HuH-7 (cell line): Measurements from ENCODE around the gene PRKACA.

Source experiments
- DNase-seq: peaks from one replicate; pipeline ENCODE4 v3.0.0; 2011; ENCODE audit warnings: low spot score

PRKACA gene

GRCh38 chr19:14116525-14116917 is 1.0 kb downstream of the PRKACA start:
- DNase-seq = no peak

- no peak for DNase-seq
Observed at GRCh38 chr19:14115756-14116155, 1.8 kb downstream of the PRKACA start.

- DNase-seq = peak; percentile 59
Observed at GRCh38 chr19:14114854-14115253, 2.7 kb downstream of the PRKACA start.

GRCh38 chr19:14114439-14114838 is 3.1 kb downstream of the PRKACA start:
- DNase-seq = no peak

GRCh38 chr19:14113762-14114414 is 3.7 kb downstream of the PRKACA start:
- no peak for DNase-seq

- DNase-seq = no peak
Observed at GRCh38 chr19:14112809-14113385, 4.7 kb downstream of the PRKACA start.

- DNase-seq = no peak
Observed at GRCh38 chr19:14112051-14112808, 5.3 kb downstream of the PRKACA start.

GRCh38 chr19:14111486-14111885 is 6.1 kb downstream of the PRKACA start:
- DNase-seq = no peak

GRCh38 chr19:14110650-14111049 is 6.9 kb downstream of the PRKACA start:
- DNase-seq = no peak

- no peak for DNase-seq
Observed at GRCh38 chr19:14107581-14108461, 9.7 kb downstream of the PRKACA start.

GRCh38 chr19:14106840-14107239 is 10.7 kb downstream of the PRKACA start:
- DNase-seq = no peak

GRCh38 chr19:14105680-14106079 is 11.9 kb downstream of the PRKACA start:
- DNase-seq = no peak

- no peak for DNase-seq
Observed at GRCh38 chr19:14103310-14103709, 14.3 kb downstream of the PRKACA start.

- no peak for DNase-seq
Observed at GRCh38 chr19:14102756-14103155, 14.8 kb downstream of the PRKACA start.

- no peak for DNase-seq
Observed at GRCh38 chr19:14102102-14102696, 15.4 kb downstream of the PRKACA start.

GRCh38 chr19:14101003-14101545 is 16.5 kb downstream of the PRKACA start:
- no peak for DNase-seq

- DNase-seq = no peak
Observed at GRCh38 chr19:14097532-14098151, 19.9 kb downstream of the PRKACA start.

GRCh38 chr19:14096272-14096992 is 21.1 kb downstream of the PRKACA start:
- no peak for DNase-seq

GRCh38 chr19:14094854-14095253 is 22.7 kb downstream of the PRKACA start:
- no peak for DNase-seq

- DNase-seq = no peak
Observed at GRCh38 chr19:14093117-14093823, 24.3 kb downstream of the PRKACA start.
